PFSK-1 (cell line): ENCODE measurements around the gene FIG4.

ENCODE experiments used
- POLR2AphosphoS5 ChIP-seq: IDR thresholded peaks from 2 replicates; pipeline ENCODE4 v1.6.1; 2012; ENCODE audit warnings: low read depth, mild to moderate bottlenecking, control low read depth, low read length, moderate library complexity
- REST ChIP-seq, 2 experiments: IDR thresholded peaks; 2 replicates each; pipeline versions ENCODE4 v1.6.1 to v1.8.0; 2011 to 2012; ENCODE audit warnings: low read depth in 2 of 2, low read length in 2 of 2, control low read depth in 1 of 2, inconsistent platforms in 1 of 2, mild to moderate bottlenecking in 1 of 2, moderate library complexity in 1 of 2; ENCODE audit not compliant: insufficient read depth in 1 of 2
- SIN3A ChIP-seq: IDR thresholded peaks from 2 replicates; pipeline ENCODE4 v1.6.1; 2012; ENCODE audit warnings: mild to moderate bottlenecking, low read length, moderate library complexity, borderline replicate concordance; ENCODE audit not compliant: insufficient read depth
- TAF1 ChIP-seq: IDR thresholded peaks from 2 replicates; pipeline ENCODE4 v1.6.1; 2012; ENCODE audit warnings: low read length, control low read depth, borderline replicate concordance; ENCODE audit not compliant: insufficient read depth

- TF ChIP-seq POLR2AphosphoS5 (no peak), SIN3A (no peak), REST (IDR thresholded peaks at IDR 0.05; ENCODE audit: insufficient read depth in 1 of 2, low read depth in 2 of 2, low read length in 2 of 2) (no peak), TAF1 (no peak)
Observed at GRCh38 chr6:109672175-109672574, 18.9 kb upstream of the FIG4 start.
